ENCODE measurements around the gene AGAP2.

The AGAP2 gene

DNA sequence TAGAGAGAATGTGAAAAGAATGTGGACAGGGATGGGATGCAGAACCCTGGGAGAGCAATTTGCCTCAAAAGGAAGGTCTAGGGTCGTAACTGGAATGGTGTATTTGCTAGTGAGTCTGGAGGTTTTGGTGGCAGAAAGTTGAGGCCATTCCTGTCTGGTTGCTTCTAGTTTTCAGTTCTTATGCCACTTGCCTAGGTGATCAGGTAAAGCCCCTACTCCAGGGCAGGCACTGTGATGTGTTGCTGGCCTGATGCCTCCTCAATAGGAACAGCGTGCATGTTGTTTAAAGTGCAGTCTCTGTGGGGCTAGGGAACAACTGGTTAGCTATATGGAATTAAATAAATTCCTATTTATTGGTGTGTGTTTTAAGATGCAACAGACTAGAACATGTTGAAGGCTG is 38.2 kb downstream of the AGAP2 start:
- H3K4me3 ChIP-seq (ENCODE audit: low read length in 2 of 2) = no peak overlapping the region
- H4K91ac ChIP-seq (ENCODE audit: low read depth, low read length, poor library complexity) = no peak overlapping the region
- WGBS, 2 donors (ENCODE audit: extremely low coverage in 2 of 2, insufficient read length in 2 of 2, insufficient replicate concordance in 1 of 2) = no CpG with 5 or more reads among the region's 2 CpGs
- H3K27me3 ChIP-seq (ENCODE audit: control insufficient read depth in 3 of 3, insufficient read depth in 3 of 3, low read depth in 1 of 3, low read length in 3 of 3) = no peaks in the 10 kb centered on the region
- peaks cover 0 to 6% of the 10 kb centered on the region in 2 donors for H3K9me3 ChIP-seq (replicated peaks in 1 of 2; ENCODE audit: control insufficient read depth in 2 of 2, insufficient read depth in 1 of 2, low read depth in 1 of 2, low read length in 2 of 2)
- no peak overlapping the region for H2AFZ ChIP-seq (ENCODE audit: low read length)
- DNase-seq (ENCODE audit: low spot score) = no peak
- no peak overlapping the region for H4K8ac ChIP-seq (ENCODE audit: low read depth, low read length)
- H3K14ac ChIP-seq (ENCODE audit: low read length) = no peak overlapping the region
- no peak overlapping the region for H2BK120ac ChIP-seq (ENCODE audit: low read depth, low read length)
- no peak overlapping the region for H3K4me2 ChIP-seq (ENCODE audit: insufficient read depth, low read length, poor library complexity, severe bottlenecking)
- H3K36me3 ChIP-seq (replicated peaks in 1 of 2; ENCODE audit: control insufficient read depth in 2 of 2, insufficient read depth in 2 of 2, low read length in 2 of 2) = peaks cover 10 to 63% of the 10 kb centered on the region in 2 donors
- no peak overlapping the region for H3K4ac ChIP-seq (ENCODE audit: low read length)
- H3K18ac ChIP-seq (ENCODE audit: low read length) = no peak overlapping the region
- H2BK5ac ChIP-seq (ENCODE audit: low read length) = no peak overlapping the region
- H3K9ac ChIP-seq (ENCODE audit: low read depth, low read length, poor library complexity) = no peak overlapping the region
- no peak overlapping the region for H3K27ac ChIP-seq (replicated peaks; ENCODE audit: low read length)
- no peak overlapping the region for H2BK15ac ChIP-seq (ENCODE audit: low read length)
- H2BK12ac ChIP-seq (ENCODE audit: low read length) = no peak overlapping the region
- no peak overlapping the region for H2AK5ac ChIP-seq (ENCODE audit: low read depth, low read length)
- no peak overlapping the region for H3K23ac ChIP-seq (ENCODE audit: low read depth, low read length, poor library complexity)
- H3K4me1 ChIP-seq (ENCODE audit: control insufficient read depth in 2 of 2, insufficient read depth in 1 of 2, low read depth in 1 of 2, low read length in 2 of 2) = no peaks in the 10 kb centered on the region
- peaks cover 2% of the 10 kb centered on the region for H3K79me1 ChIP-seq (ENCODE audit: low read depth, low read length)

DNA sequence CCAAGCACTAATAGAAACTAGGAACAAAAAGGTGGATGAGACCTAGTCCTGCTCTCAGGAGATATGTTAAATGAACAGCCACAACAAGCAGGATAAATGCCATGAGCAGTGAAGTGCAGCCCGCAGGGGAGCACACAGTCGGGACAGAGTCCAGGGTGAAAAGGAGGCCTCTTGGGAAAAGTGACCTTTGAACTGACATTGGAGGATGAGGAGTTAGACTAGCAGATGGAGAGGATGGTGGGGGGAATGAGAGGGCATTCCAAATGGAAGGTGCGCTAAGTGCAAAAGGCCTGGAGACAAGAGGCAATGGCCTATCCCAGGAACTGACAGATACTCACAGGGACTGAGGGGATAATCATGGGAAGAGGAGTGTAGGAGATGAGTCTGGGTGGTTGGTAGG is 40.1 kb downstream of the AGAP2 start:
- H3K4ac ChIP-seq (ENCODE audit: low read length) = no peak overlapping the region
- H2AFZ ChIP-seq (ENCODE audit: low read length) = no peak overlapping the region
- H2BK15ac ChIP-seq (ENCODE audit: low read length) = no peak overlapping the region
- no peaks in the 10 kb centered on the region for H3K27me3 ChIP-seq (ENCODE audit: control insufficient read depth in 3 of 3, insufficient read depth in 3 of 3, low read depth in 1 of 3, low read length in 3 of 3)
- no peak overlapping the region for H2BK5ac ChIP-seq (ENCODE audit: low read length)
- H4K91ac ChIP-seq (ENCODE audit: low read depth, low read length, poor library complexity) = no peak overlapping the region
- WGBS, 2 donors (ENCODE audit: extremely low coverage in 2 of 2, insufficient read length in 2 of 2, insufficient replicate concordance in 1 of 2) = no CpG with 5 or more reads among the region's 3 CpGs
- peaks cover 4% of the 10 kb centered on the region for H3K79me1 ChIP-seq (ENCODE audit: low read depth, low read length)
- H3K36me3 ChIP-seq (replicated peaks in 1 of 2; ENCODE audit: control insufficient read depth in 2 of 2, insufficient read depth in 2 of 2, low read length in 2 of 2) = peaks cover 12 to 45% of the 10 kb centered on the region in 2 donors
- no peak overlapping the region for H3K14ac ChIP-seq (ENCODE audit: low read length)
- H2BK12ac ChIP-seq (ENCODE audit: low read length) = no peak overlapping the region
- H3K4me1 ChIP-seq (ENCODE audit: control insufficient read depth in 2 of 2, insufficient read depth in 1 of 2, low read depth in 1 of 2, low read length in 2 of 2) = peaks cover 5% of the 10 kb centered on the region in 2 donors
- H3K23ac ChIP-seq (ENCODE audit: low read depth, low read length, poor library complexity) = no peak overlapping the region
- no peak overlapping the region for H4K8ac ChIP-seq (ENCODE audit: low read depth, low read length)
- H3K9me3 ChIP-seq (replicated peaks in 1 of 2; ENCODE audit: control insufficient read depth in 2 of 2, insufficient read depth in 1 of 2, low read depth in 1 of 2, low read length in 2 of 2) = no peaks in the 10 kb centered on the region
- H3K4me2 ChIP-seq (ENCODE audit: insufficient read depth, low read length, poor library complexity, severe bottlenecking) = no peak overlapping the region
- no peak for DNase-seq (ENCODE audit: low spot score)
- H3K9ac ChIP-seq (ENCODE audit: low read depth, low read length, poor library complexity) = no peak overlapping the region
- H3K18ac ChIP-seq (ENCODE audit: low read length) = no peak overlapping the region
- no peak overlapping the region for H2BK120ac ChIP-seq (ENCODE audit: low read depth, low read length)
- H2AK5ac ChIP-seq (ENCODE audit: low read depth, low read length) = no peak overlapping the region
- H3K27ac ChIP-seq (replicated peaks; ENCODE audit: low read length) = no peak overlapping the region
- no peak overlapping the region for H3K4me3 ChIP-seq (ENCODE audit: low read length in 2 of 2)

DNA sequence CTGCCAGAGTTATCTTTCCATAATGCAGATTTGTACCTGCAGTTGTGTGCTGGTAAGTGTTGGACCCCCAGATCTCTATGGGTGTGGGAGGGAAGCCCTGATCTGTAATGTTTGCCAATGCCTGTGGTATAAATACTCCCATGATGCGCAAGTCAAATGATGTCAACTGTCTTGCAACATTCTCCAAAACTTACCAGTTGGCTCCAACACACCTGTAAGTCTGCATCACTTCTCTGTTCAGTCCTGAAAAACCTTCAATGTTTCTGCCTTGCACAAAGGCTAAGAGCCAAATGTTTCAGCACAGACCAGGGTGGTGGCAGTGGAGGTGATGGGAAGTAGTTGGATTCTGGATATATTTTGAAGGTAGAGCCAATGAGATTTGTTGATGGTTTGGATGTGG is 41.5 kb downstream of the AGAP2 start:
- H3K36me3 ChIP-seq (replicated peaks in 1 of 2; ENCODE audit: control insufficient read depth in 2 of 2, insufficient read depth in 2 of 2, low read length in 2 of 2) = peaks cover 12 to 32% of the 10 kb centered on the region in 2 donors
- H2AFZ ChIP-seq (ENCODE audit: low read length) = no peak overlapping the region
- peaks cover 5% of the 10 kb centered on the region in 2 donors for H3K4me1 ChIP-seq (ENCODE audit: control insufficient read depth in 2 of 2, insufficient read depth in 1 of 2, low read depth in 1 of 2, low read length in 2 of 2)
- no peak overlapping the region for H2BK15ac ChIP-seq (ENCODE audit: low read length)
- no peak overlapping the region for H2BK120ac ChIP-seq (ENCODE audit: low read depth, low read length)
- no peak overlapping the region for H3K14ac ChIP-seq (ENCODE audit: low read length)
- no peak overlapping the region for H3K23ac ChIP-seq (ENCODE audit: low read depth, low read length, poor library complexity)
- H2BK12ac ChIP-seq (ENCODE audit: low read length) = no peak overlapping the region
- no peaks in the 10 kb centered on the region for H3K27me3 ChIP-seq (ENCODE audit: control insufficient read depth in 3 of 3, insufficient read depth in 3 of 3, low read depth in 1 of 3, low read length in 3 of 3)
- peaks cover 4% of the 10 kb centered on the region for H3K79me1 ChIP-seq (ENCODE audit: low read depth, low read length)
- H3K9ac ChIP-seq (ENCODE audit: low read depth, low read length, poor library complexity) = no peak overlapping the region
- H3K4me2 ChIP-seq (ENCODE audit: insufficient read depth, low read length, poor library complexity, severe bottlenecking) = no peak overlapping the region
- no peak overlapping the region for H3K4me3 ChIP-seq (ENCODE audit: low read length in 2 of 2)
- DNase-seq (ENCODE audit: low spot score) = no peak
- no peak overlapping the region for H3K18ac ChIP-seq (ENCODE audit: low read length)
- no peak overlapping the region for H2BK5ac ChIP-seq (ENCODE audit: low read length)
- no peak overlapping the region for H2AK5ac ChIP-seq (ENCODE audit: low read depth, low read length)
- H3K27ac ChIP-seq (replicated peaks; ENCODE audit: low read length) = no peak overlapping the region
- no peak overlapping the region for H3K4ac ChIP-seq (ENCODE audit: low read length)
- H4K8ac ChIP-seq (ENCODE audit: low read depth, low read length) = no peak overlapping the region
- no peak overlapping the region for H4K91ac ChIP-seq (ENCODE audit: low read depth, low read length, poor library complexity)
- no peaks in the 10 kb centered on the region for H3K9me3 ChIP-seq (replicated peaks in 1 of 2; ENCODE audit: control insufficient read depth in 2 of 2, insufficient read depth in 1 of 2, low read depth in 1 of 2, low read length in 2 of 2)
- no CpG with 5 or more reads among the region's 1 CpG for WGBS, 2 donors (ENCODE audit: extremely low coverage in 2 of 2, insufficient read length in 2 of 2, insufficient replicate concordance in 1 of 2)

DNA sequence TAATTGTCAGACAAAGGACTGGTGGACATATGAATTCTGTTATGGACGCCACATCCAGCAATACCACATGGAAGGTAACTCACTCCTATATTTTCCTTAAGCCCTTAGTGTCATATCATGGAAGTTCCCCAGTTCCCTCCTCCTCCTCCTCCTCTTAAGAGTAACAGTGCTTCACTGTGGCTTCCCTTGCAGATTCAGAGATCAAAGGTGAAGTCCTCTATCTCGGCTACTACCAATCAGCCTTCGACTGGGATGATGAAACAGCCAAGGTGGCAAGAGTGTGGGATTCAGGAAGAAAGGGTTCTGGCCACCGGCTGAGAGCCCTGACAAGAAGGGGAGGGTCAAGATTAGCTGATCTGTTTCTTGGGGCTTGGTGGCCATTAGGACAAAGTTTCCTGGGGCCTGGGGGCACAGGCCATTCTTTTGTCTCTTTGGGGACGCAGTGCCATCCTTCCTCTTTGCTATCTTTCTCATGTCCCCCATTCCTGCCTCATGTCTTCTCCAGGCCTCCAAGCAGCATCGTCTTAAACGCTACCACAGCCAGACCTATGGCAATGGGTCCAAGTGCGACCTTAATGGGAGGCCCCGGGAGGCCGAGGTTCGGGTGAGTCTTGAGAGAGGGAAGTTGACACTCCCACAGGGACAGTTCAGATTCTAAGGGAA is 42.6 kb downstream of the AGAP2 start:
- H4K8ac ChIP-seq (ENCODE audit: low read depth, low read length) = no peak overlapping the region
- peaks cover 4% of the 10 kb centered on the region for H3K79me1 ChIP-seq (ENCODE audit: low read depth, low read length)
- no peak overlapping the region for H2BK12ac ChIP-seq (ENCODE audit: low read length)
- H2AFZ ChIP-seq (ENCODE audit: low read length) = no peak overlapping the region
- DNase-seq (ENCODE audit: low spot score) = no peak
- H4K91ac ChIP-seq (ENCODE audit: low read depth, low read length, poor library complexity) = no peak overlapping the region
- H3K36me3 ChIP-seq (replicated peaks in 1 of 2; ENCODE audit: control insufficient read depth in 2 of 2, insufficient read depth in 2 of 2, low read length in 2 of 2) = peaks cover 12 to 31% of the 10 kb centered on the region in 2 donors
- no peak overlapping the region for H3K14ac ChIP-seq (ENCODE audit: low read length)
- no peaks in the 10 kb centered on the region for H3K27me3 ChIP-seq (ENCODE audit: control insufficient read depth in 3 of 3, insufficient read depth in 3 of 3, low read depth in 1 of 3, low read length in 3 of 3)
- no peak overlapping the region for H2BK5ac ChIP-seq (ENCODE audit: low read length)
- no CpG with 5 or more reads among the region's 11 CpGs for WGBS, 2 donors (ENCODE audit: extremely low coverage in 2 of 2, insufficient read length in 2 of 2, insufficient replicate concordance in 1 of 2)
- no peak overlapping the region for H2AK5ac ChIP-seq (ENCODE audit: low read depth, low read length)
- H3K23ac ChIP-seq (ENCODE audit: low read depth, low read length, poor library complexity) = no peak overlapping the region
- no peak overlapping the region for H3K4me2 ChIP-seq (ENCODE audit: insufficient read depth, low read length, poor library complexity, severe bottlenecking)
- peaks cover 5% of the 10 kb centered on the region in 2 donors for H3K4me1 ChIP-seq (ENCODE audit: control insufficient read depth in 2 of 2, insufficient read depth in 1 of 2, low read depth in 1 of 2, low read length in 2 of 2)
- H3K4ac ChIP-seq (ENCODE audit: low read length) = no peak overlapping the region
- no peak overlapping the region for H2BK120ac ChIP-seq (ENCODE audit: low read depth, low read length)
- H3K9ac ChIP-seq (ENCODE audit: low read depth, low read length, poor library complexity) = no peak overlapping the region
- H3K18ac ChIP-seq (ENCODE audit: low read length) = no peak overlapping the region
- H2BK15ac ChIP-seq (ENCODE audit: low read length) = no peak overlapping the region
- no peak overlapping the region for H3K4me3 ChIP-seq (ENCODE audit: low read length in 2 of 2)
- no peaks in the 10 kb centered on the region for H3K9me3 ChIP-seq (replicated peaks in 1 of 2; ENCODE audit: control insufficient read depth in 2 of 2, insufficient read depth in 1 of 2, low read depth in 1 of 2, low read length in 2 of 2)
- no peak overlapping the region for H3K27ac ChIP-seq (replicated peaks; ENCODE audit: low read length)
